Stomach (tissue), 9 donors: ENCODE measurements around the gene TKFC. TPM values are rescaled to one million over a fixed set of nuclear protein-coding genes. Genes with fewer than 3 reads are reported as not detected.

Experiments used
- DNase-seq, 2 donors: peaks; one replicate each; pipeline versions ENCODE4 v3.0.0 to v3.0.0-alpha.2; 2013 to 2019
- H3K27ac ChIP-seq, 5 donors: fragments of 200-600 bp in 4 of 5; sonication (generic) in 4 of 5; one replicate each; pipeline ENCODE4 v1.5.1; 2013 to 2019; ENCODE audit warnings: mild to moderate bottlenecking in 1 of 5, moderate library complexity in 1 of 5
- H3K27me3 ChIP-seq, 3 donors: fragments of 200-600 bp; sonication (generic); one replicate each; pipeline ENCODE4 v1.5.1; 2017 to 2019; ENCODE audit warnings: mixed run types in 1 of 3
- H3K36me3 ChIP-seq, 4 donors: fragments of 200-600 bp; sonication (generic); 1 replicate in 3 of 4; 2 replicates in 1 of 4; pipeline ENCODE4 v1.5.1; 2016 to 2019
- H3K4me1 ChIP-seq, 4 donors: fragments of 200-600 bp; sonication (generic); one replicate each; pipeline ENCODE4 v1.5.1; 2016 to 2019
- H3K4me3 ChIP-seq, 4 donors: fragments of 200-600 bp; sonication (generic) in 3 of 4; one replicate each; pipeline ENCODE4 v1.5.1; 2016 to 2019; ENCODE audit warnings: mild to moderate bottlenecking in 1 of 4
- H3K9me3 ChIP-seq, 4 donors: fragments of 200-600 bp; sonication (generic); one replicate each; pipeline ENCODE4 v1.5.1; 2016 to 2019
- CTCF ChIP-seq, 7 experiments: fragments of 450-650 bp in 4 of 7; fragments of 200-600 bp in 3 of 7; sonication (generic) in 3 of 7; IDR thresholded peaks; one replicate each; pipeline ENCODE4 v1.5.1; 2016 to 2019; ENCODE audit warnings: antibody characterized with exemption in 7 of 7, control low read depth in 2 of 7, mild to moderate bottlenecking in 1 of 7
- EP300 ChIP-seq: sonication (generic); formaldehyde crosslinking; IDR thresholded peaks from one replicate; pipeline ENCODE4 v1.6.1; 2017; ENCODE audit warnings: antibody characterized with exemption
- POLR2A ChIP-seq, 4 donors: fragments of 450-650 bp; IDR thresholded peaks; one replicate each; pipeline ENCODE4 v1.6.1; 2016; ENCODE audit warnings: antibody characterized with exemption in 4 of 4, control low read depth in 2 of 4, mild to moderate bottlenecking in 1 of 4, moderate library complexity in 1 of 4
- POLR2AphosphoS5 ChIP-seq, 3 donors: sonication (generic); formaldehyde crosslinking; IDR thresholded peaks; one replicate each; pipeline ENCODE4 v1.6.1; 2016; ENCODE audit warnings: antibody characterized with exemption in 3 of 3
- WGBS, 5 donors: extraction: QIAGEN DNeasy Blood & Tissue Kit in 3 of 5; methylation state at CpG; one replicate each; pipeline versions ENCODE4 v1.1.5 to v1.1.7; 2013 to 2018; 5-methylcytosine and 5-hydroxymethylcytosine counted together
- intact Hi-C: fragments of 100-400 bp; cut with DNase I; formaldehyde crosslinking; loops from one replicate; pipeline ENCODE4 v1.15.1; 2023; ENCODE audit warnings: low total_unique reads
- polyA plus RNA-seq, 3 donors: library from polyadenylated mRNA; stranded (reverse); fragments of 200-250 nt; gene quantifications; one replicate each; pipeline ENCODE4 v1.2.3, GENCODE V29; 2013
- total RNA-seq, 5 donors: library from RNA; depleted of rRNA; stranded (reverse); fragments of >200 nt; gene quantifications; one replicate each; pipeline versions ENCODE4 v1.1.0 to v1.2.3, GENCODE V29; 2014 to 2016
- donor health status: healthy with polysubstance abuse.
- donor health status: Bipolar disorder and iron deficiency.
- donor health status: healthy.

The TKFC gene
- total and polyA plus RNA-seq, 8 donors, result 20.6 to 136 (median 42.1) TPM

DNA sequence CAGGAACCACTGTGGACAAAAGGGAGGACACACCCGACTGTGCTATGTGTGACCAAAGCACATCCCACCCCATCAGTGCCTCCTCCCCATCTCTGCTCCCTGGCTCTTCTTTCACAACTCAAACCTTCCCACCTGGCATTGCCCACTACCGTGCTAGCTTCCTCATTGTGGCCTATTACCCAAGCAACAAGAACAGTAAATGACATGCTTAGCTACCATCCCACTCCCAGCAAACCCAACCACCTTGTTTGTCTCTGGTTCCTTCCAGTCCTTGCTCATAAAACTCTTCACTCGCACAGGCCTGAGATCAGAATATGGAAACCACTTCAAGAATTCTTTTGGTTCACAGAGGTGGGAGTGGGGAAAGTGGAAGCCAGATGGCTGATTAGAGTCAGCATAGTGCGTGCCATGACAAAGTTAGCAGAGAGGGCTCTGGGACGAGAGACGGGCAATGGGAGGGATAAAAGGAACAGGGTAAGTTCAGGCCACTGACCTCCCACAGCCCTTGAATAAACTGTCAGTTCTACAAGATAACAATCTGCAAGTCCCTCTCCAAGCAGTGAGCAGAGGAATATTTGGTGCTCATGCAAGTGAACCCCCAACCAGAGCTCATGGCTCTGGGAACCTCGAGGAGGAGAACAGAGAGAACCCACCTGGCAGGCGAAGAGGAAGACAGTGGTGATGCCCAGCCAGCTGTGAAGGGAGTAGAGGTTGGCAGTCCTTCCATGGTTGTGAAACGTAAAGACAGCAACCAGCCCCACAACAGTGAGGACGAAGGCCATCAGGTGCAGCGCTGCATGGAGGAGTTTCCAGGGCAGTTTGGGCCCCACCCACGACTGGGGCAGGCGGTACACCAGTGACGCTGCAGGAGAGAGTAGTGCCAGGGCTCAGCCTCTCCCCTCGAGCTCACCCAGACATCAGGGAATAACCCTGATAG lies 20.4 kb downstream of the TKFC start:
- peaks cover 29 to 77% (median 76%) of the 10 kb centered on the region in 4 donors for H3K36me3 ChIP-seq
- no peak overlapping the region for H3K27ac ChIP-seq
- no peak for DNase-seq
- intact Hi-C loops, result no loop called here
- no peaks in the 10 kb centered on the region for H3K9me3 ChIP-seq
- peaks cover 0 to 19% (median under 1%) of the 10 kb centered on the region in 4 donors for H3K4me1 ChIP-seq
- H3K27me3 ChIP-seq, result no peaks in the 10 kb centered on the region
- H3K4me3 ChIP-seq, result no peak overlapping the region
- 86 to 90% (median 87%) methylated on average over 15 of the region's 15 CpGs for WGBS, 5 donors
- TF ChIP-seq POLR2AphosphoS5 (IDR thresholded peaks at IDR 0.05) (no peak), POLR2A (IDR thresholded peaks at IDR 0.05) (no peak), CTCF (IDR thresholded peaks at IDR 0.05) (no peak), EP300 (no peak)

DNA sequence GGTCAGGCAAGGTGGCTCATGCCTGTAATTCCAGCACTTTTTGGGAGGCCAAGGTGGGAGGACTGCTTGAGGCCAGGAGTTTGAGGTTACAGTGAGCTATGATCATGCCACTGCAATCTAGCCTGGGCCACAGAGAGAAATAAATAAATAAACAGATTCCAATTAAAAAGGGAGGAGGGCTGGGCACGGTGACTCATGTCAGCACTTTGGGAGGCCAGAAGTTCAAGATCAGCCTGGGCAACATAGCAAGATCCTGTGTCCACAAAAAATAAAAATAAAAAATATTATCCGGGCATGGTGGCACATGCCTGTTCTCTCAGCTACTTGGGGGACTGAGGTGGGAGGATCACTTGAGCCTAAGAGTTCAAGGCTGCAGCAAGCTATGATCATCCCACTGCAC lies 21.2 kb downstream of the TKFC start:
- no peak overlapping the region for H3K4me3 ChIP-seq
- H3K9me3 ChIP-seq, result no peaks in the 10 kb centered on the region
- no peak for TF ChIP-seq POLR2A (IDR thresholded peaks at IDR 0.05)
- no peak for TF ChIP-seq CTCF (IDR thresholded peaks at IDR 0.05)
- TF ChIP-seq EP300, result no peak
- TF ChIP-seq POLR2AphosphoS5 (IDR thresholded peaks at IDR 0.05), result no peak
- 86 to 89% (median 88%) methylated on average over 2 of the region's 2 CpGs for WGBS, 5 donors
- H3K27ac ChIP-seq, result no peak overlapping the region
- peaks cover 23 to 69% (median 68%) of the 10 kb centered on the region in 4 donors for H3K36me3 ChIP-seq
- intact Hi-C loops, result no loop called here
- H3K4me1 ChIP-seq, result peaks cover 0 to 18% (median 4%) of the 10 kb centered on the region in 4 donors
- no peaks in the 10 kb centered on the region for H3K27me3 ChIP-seq
- no peak for DNase-seq

GRCh38 chr11:61356706-61357105 lies 23.7 kb downstream of the TKFC start:
- Histone ChIP-seq H3K9me3 (no peaks in the 10 kb centered on the region), H3K27me3 (no peaks in the 10 kb centered on the region), H3K36me3 (peaks cover 17 to 45% (median 44%) of the 10 kb centered on the region in 4 donors), H3K4me1 (peaks cover 11 to 39% (median 21%) of the 10 kb centered on the region in 4 donors), H3K4me3 (no peak overlapping the region), H3K27ac (no peak overlapping the region)
- intact Hi-C loops, result no loop called here
- no peak for DNase-seq
- WGBS, 5 donors, result 77 to 94% (median 91%) methylated on average over 3 to 4 of the region's 4 CpGs
- TF ChIP-seq CTCF (IDR thresholded peaks at IDR 0.05) (no peak), POLR2A (IDR thresholded peaks at IDR 0.05) (no peak), EP300 (no peak), POLR2AphosphoS5 (IDR thresholded peaks at IDR 0.05) (no peak)

- Histone ChIP-seq H3K9me3 (no peaks in the 10 kb centered on the region), H3K27me3 (no peaks in the 10 kb centered on the region), H3K27ac (no peak overlapping the region), H3K36me3 (peaks cover 17 to 39% (median 38%) of the 10 kb centered on the region in 4 donors), H3K4me1 (peaks cover 11 to 39% (median 21%) of the 10 kb centered on the region in 4 donors), H3K4me3 (no peak overlapping the region)
- 84 to 87% (median 86%) methylated on average over 9 of the region's 9 CpGs for WGBS, 5 donors
- TF ChIP-seq CTCF (IDR thresholded peaks at IDR 0.05) (no peak), POLR2AphosphoS5 (IDR thresholded peaks at IDR 0.05) (no peak), POLR2A (IDR thresholded peaks at IDR 0.05) (no peak), EP300 (no peak)
- intact Hi-C loops, result no loop called here
- peak in 1 of 2 donors; percentile 35 for DNase-seq
Measured at GRCh38 chr11:61357233-61357893, 24.3 kb downstream of the TKFC start.
